OCI-LY7 (cell line): ENCODE measurements around the gene ZNF324B. TPM values are rescaled to one million over a fixed set of nuclear protein-coding genes. Genes with fewer than 3 reads are reported as not detected.

ENCODE experiments used
- BruUV-seq: library from RNA; stranded (reverse); fragments of 400-500 nt; replicated peaks from 2 replicates; lab custom pipeline; 2021; lab: Mats Ljungman, UMichigan
- CTCF ChIA-PET: fragments of 300-600 bp; sonication (Branson Sonifier 250); formaldehyde crosslinking; loops from one replicate; lab custom pipeline; 2022; ENCODE audit warnings: antibody characterized with exemption; ENCODE audit not compliant: unreplicated experiment; lab: Charles Lee
- POLR2A ChIA-PET: fragments of 300-600 bp; sonication (Branson Sonifier 250); formaldehyde crosslinking; loops from one replicate; lab custom pipeline; 2022; ENCODE audit warnings: antibody characterized with exemption; lab: Charles Lee
- DNase-seq: peaks from one replicate; pipeline ENCODE4 v3.0.0-alpha.2; 2015; ENCODE audit warnings: low spot score
- H2AFZ ChIP-seq: fragments of 200-600 bp; sonication (generic), shearing (Covaris generic); 2 replicates; pipeline ENCODE4 v1.6.1; 2014; ENCODE audit warnings: mild to moderate bottlenecking, antibody characterized with exemption, low read length, moderate library complexity
- H3K27ac ChIP-seq: fragments of 200-600 bp; sonication (generic); 2 replicates; pipeline ENCODE4 v1.5.1; 2014; ENCODE audit warnings: mixed run types, low read depth, mild to moderate bottlenecking, moderate library complexity, low read length, inconsistent platforms; ENCODE audit not compliant: poor library complexity, severe bottlenecking
- H3K36me3 ChIP-seq: fragments of 200-600 bp; sonication (generic); 2 replicates; pipeline ENCODE4 v1.6.1; 2014; ENCODE audit warnings: mild to moderate bottlenecking, antibody characterized with exemption, low read length, moderate library complexity, mixed read lengths; ENCODE audit not compliant: insufficient read depth
- H3K4me1 ChIP-seq: fragments of 200-600 bp; sonication (generic); 2 replicates; pipeline ENCODE4 v1.5.1; 2014; ENCODE audit warnings: mild to moderate bottlenecking, low read length; ENCODE audit not compliant: insufficient read depth, poor library complexity, severe bottlenecking
- H3K4me2 ChIP-seq: fragments of 200-600 bp; sonication (generic); 2 replicates; pipeline ENCODE4 v1.6.1; 2014; ENCODE audit warnings: mild to moderate bottlenecking, low read length
- H3K4me3 ChIP-seq: fragments of 200-600 bp; sonication (generic); 2 replicates; pipeline ENCODE4 v1.5.1; 2014; ENCODE audit warnings: mild to moderate bottlenecking, low read depth, low read length; ENCODE audit not compliant: poor library complexity, severe bottlenecking
- H3K79me2 ChIP-seq: fragments of 200-600 bp; sonication (generic); 2 replicates; pipeline ENCODE4 v1.6.1; 2016; ENCODE audit warnings: low read depth, mild to moderate bottlenecking, low read length, moderate library complexity, mixed read lengths; ENCODE audit not compliant: insufficient read depth
- H3K9me2 ChIP-seq: fragments of 200-600 bp; sonication (generic); 2 replicates; pipeline ENCODE4 v1.6.1; 2016; ENCODE audit warnings: mild to moderate bottlenecking, low read length, mixed read lengths; ENCODE audit not compliant: insufficient read depth
- H3K9me3 ChIP-seq: fragments of 200-600 bp; sonication (generic); 2 replicates; pipeline ENCODE4 v1.6.1; 2014; ENCODE audit warnings: mild to moderate bottlenecking, mixed run types, low read length, mixed read lengths
- H4K20me1 ChIP-seq: fragments of 200-600 bp; sonication (generic); 2 replicates; pipeline ENCODE4 v1.6.1; 2014; ENCODE audit warnings: mild to moderate bottlenecking, antibody characterized with exemption, low read length, moderate library complexity, mixed read lengths; ENCODE audit not compliant: insufficient read depth
- CTCF ChIP-seq: fragments of 200-600 bp; sonication (generic); conservative IDR thresholded peaks from 2 replicates; pipeline ENCODE4 v1.5.1; 2014; ENCODE audit warnings: mild to moderate bottlenecking, antibody characterized with exemption, low read length, moderate library complexity, mixed read lengths
- EZH2phosphoT487 ChIP-seq: fragments of 200-600 bp; sonication (generic); IDR thresholded peaks from 2 replicates; pipeline ENCODE4 v1.6.1; 2018; ENCODE audit warnings: low read depth, borderline replicate concordance, mild to moderate bottlenecking, mixed run types, antibody characterized with exemption, low read length, moderate library complexity, mixed read lengths
- intact Hi-C: fragments of 100-400 bp; cut with micrococcal nuclease; formaldehyde crosslinking; loops from one replicate; pipeline ENCODE4 v1.10.0; 2022; ENCODE audit not compliant: unreplicated experiment
- total RNA-seq, 2 experiments: library from RNA; depleted of rRNA in 1 of 2; stranded (reverse); fragments of >200 nt in 1 of 2; shearing (Covaris generic) in 1 of 2; gene quantifications; 2 replicates each; pipeline ENCODE4 v1.2.3, GENCODE V29; 2014 to 2022

Gene ZNF324B
- total RNA-seq, 2 experiments from 2014 or later, result 13.8 to 14.5 TPM

- Histone ChIP-seq H3K9me2 (no peaks in the 10 kb centered on the region), H4K20me1 (no peaks in the 10 kb centered on the region), H2AFZ (no peak overlapping the region), H3K79me2 (peaks cover 12% of the 10 kb centered on the region; the same call in 1 of the 2 replicates), H3K36me3 (no peaks in the 10 kb centered on the region), H3K27ac (no peak overlapping the region), H3K4me3 (peak overlapping the region; percentile 83), H3K4me2 (peak overlapping the region; percentile 96), H3K4me1 (peaks cover 25% of the 10 kb centered on the region), H3K9me3 (no peaks in the 10 kb centered on the region)
- BruUV-seq, result no TSS peak
- ChIA-PET POLR2A (no interaction called here), CTCF (no interaction called here)
- intact Hi-C loops, result loop anchor here (5.0 kb wide), 1 partner anchor 80 kb away; the partner anchor contains the start of gene ZSCAN22
- peak; percentile 62 for TF ChIP-seq CTCF
- TF ChIP-seq EZH2phosphoT487, result no peak
- peak; percentile 32 for DNase-seq
These were observed 44.4 kb upstream of the ZNF324B start for GRCh38 chr19:58406818-58407657.

GRCh38 chr19:58407658-58408151 is 43.7 kb upstream of the ZNF324B start:
- Histone ChIP-seq H3K79me2 (peaks cover 12% of the 10 kb centered on the region; the same call in 1 of the 2 replicates), H3K4me1 (peaks cover 20% of the 10 kb centered on the region), H2AFZ (peak overlapping the region; percentile 63; the same call in 1 of the 2 replicates), H3K36me3 (no peaks in the 10 kb centered on the region), H3K4me2 (peak overlapping the region; percentile 96), H3K27ac (peak overlapping the region; percentile 47), H3K9me2 (no peaks in the 10 kb centered on the region), H3K4me3 (peak overlapping the region; percentile 83), H4K20me1 (no peaks in the 10 kb centered on the region), H3K9me3 (no peaks in the 10 kb centered on the region)
- ChIA-PET POLR2A (no interaction called here), CTCF (no interaction called here)
- DNase-seq, result no peak
- TSS peak; percentile 84 for BruUV-seq
- TF ChIP-seq EZH2phosphoT487, result no peak
- TF ChIP-seq CTCF, result no peak
- intact Hi-C loops, result loop anchor here (1.0 to 5.0 kb wide), 4 partner anchors 44 to 225 kb away; partner anchors contain the start of genes ZNF274, ZNF324, ZNF324B and ZSCAN22
